HUES48 (cell line): ENCODE results near the gene FAM131A.

Experiments used
- H3K27ac ChIP-seq: one replicate; pipeline ENCODE4 v1.7.0; 2013; ENCODE audit warnings: low read depth, low read length, inconsistent platforms
- H3K27me3 ChIP-seq: 2 replicates; pipeline ENCODE4 v1.6.1; 2013; ENCODE audit warnings: mild to moderate bottlenecking, low read length; ENCODE audit not compliant: control insufficient read depth, insufficient read depth
- H3K36me3 ChIP-seq: 2 replicates; pipeline ENCODE4 v1.6.1; 2013; ENCODE audit warnings: low read length; ENCODE audit not compliant: control insufficient read depth, insufficient read depth
- H3K4me1 ChIP-seq: 2 replicates; pipeline ENCODE4 v1.6.1; 2013; ENCODE audit warnings: mild to moderate bottlenecking, low read length; ENCODE audit not compliant: control insufficient read depth, insufficient read depth
- H3K4me3 ChIP-seq: 2 replicates; pipeline ENCODE4 v1.5.1; 2013; ENCODE audit warnings: mild to moderate bottlenecking, low read depth, low read length
- H3K9ac ChIP-seq: 2 replicates; pipeline ENCODE4 v1.6.1; 2013; ENCODE audit warnings: mild to moderate bottlenecking, low read depth, low read length, moderate library complexity
- H3K9me3 ChIP-seq: 2 replicates; pipeline ENCODE4 v1.6.1; 2013; ENCODE audit warnings: low read length; ENCODE audit not compliant: control insufficient read depth, insufficient read depth

The FAM131A gene

DNA sequence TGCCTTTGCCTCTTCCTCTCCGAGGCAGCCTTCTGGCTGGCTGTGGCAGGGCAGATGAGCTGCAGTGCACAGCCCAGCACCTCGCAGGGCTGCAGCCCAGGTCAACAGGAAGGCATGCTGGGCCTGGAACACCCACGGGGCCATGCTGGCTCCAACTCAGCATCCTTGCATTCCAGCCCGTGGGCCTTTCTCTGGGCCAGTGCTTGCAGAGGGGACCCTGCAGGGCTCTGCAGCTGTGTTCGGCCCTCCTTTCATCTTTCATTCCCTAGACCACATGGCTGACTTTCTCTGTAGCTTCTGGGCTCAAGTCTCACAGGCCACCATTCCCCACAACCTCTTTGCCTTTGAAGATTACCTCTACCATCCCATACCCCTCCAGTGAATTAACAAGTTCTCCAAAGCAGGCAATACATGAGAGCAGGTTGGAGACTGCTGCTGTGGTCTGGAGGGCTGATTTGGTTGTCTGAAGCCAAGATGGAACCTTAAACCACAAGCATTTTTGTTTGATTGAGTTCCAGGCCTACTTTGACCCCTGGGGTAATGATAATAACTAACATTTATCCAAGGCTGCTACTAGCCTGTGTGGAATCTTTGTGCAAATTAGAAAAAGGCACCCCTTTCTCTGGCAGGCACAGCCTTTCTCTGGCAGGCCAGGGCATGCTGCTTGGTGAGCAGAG is 5.9 kb downstream of the FAM131A start:
- Histone ChIP-seq H3K4me3 (no peak overlapping the region), H3K27me3 (no peaks in the 10 kb centered on the region), H3K36me3 (peaks cover 19% of the 10 kb centered on the region), H3K9me3 (no peaks in the 10 kb centered on the region), H3K9ac (no peak overlapping the region), H3K4me1 (peaks cover 12% of the 10 kb centered on the region), H3K27ac (no peak overlapping the region)

DNA sequence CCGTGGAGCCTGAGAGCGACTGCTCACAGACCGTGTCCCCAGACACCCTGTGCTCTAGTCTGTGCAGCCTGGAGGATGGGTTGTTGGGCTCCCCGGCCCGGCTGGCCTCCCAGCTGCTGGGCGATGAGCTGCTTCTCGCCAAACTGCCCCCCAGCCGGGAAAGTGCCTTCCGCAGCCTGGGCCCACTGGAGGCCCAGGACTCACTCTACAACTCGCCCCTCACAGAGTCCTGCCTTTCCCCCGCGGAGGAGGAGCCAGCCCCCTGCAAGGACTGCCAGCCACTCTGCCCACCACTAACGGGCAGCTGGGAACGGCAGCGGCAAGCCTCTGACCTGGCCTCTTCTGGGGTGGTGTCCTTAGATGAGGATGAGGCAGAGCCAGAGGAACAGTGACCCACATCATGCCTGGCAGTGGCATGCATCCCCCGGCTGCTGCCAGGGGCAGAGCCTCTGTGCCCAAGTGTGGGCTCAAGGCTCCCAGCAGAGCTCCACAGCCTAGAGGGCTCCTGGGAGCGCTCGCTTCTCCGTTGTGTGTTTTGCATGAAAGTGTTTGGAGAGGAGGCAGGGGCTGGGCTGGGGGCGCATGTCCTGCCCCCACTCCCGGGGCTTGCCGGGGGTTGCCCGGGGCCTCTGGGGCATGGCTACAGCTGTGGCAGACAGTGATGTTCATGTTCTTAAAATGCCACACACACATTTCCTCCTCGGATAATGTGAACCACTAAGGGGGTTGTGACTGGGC is 7.3 kb downstream of the FAM131A start:
- Histone ChIP-seq H3K9ac (no peak overlapping the region), H3K4me1 (peaks cover 6% of the 10 kb centered on the region), H3K9me3 (no peaks in the 10 kb centered on the region), H3K27me3 (no peaks in the 10 kb centered on the region), H3K4me3 (no peak overlapping the region), H3K27ac (no peak overlapping the region), H3K36me3 (peaks cover 19% of the 10 kb centered on the region)

DNA sequence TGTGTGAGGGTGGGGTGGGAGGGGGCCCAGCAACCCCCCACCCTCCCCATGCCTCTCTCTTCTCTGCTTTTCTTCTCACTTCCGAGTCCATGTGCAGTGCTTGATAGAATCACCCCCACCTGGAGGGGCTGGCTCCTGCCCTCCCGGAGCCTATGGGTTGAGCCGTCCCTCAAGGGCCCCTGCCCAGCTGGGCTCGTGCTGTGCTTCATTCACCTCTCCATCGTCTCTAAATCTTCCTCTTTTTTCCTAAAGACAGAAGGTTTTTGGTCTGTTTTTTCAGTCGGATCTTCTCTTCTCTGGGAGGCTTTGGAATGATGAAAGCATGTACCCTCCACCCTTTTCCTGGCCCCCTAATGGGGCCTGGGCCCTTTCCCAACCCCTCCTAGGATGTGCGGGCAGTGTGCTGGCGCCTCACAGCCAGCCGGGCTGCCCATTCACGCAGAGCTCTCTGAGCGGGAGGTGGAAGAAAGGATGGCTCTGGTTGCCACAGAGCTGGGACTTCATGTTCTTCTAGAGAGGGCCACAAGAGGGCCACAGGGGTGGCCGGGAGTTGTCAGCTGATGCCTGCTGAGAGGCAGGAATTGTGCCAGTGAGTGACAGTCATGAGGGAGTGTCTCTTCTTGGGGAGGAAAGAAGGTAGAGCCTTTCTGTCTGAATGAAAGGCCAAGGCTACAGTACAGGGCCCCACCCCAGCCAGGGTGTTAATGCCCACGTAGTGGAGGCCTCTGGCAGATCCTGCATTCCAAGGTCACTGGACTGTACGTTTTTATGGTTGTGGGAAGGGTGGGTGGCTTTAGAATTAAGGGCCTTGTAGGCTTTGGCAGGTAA is 8.1 kb downstream of the FAM131A start:
- Histone ChIP-seq H3K27me3 (no peaks in the 10 kb centered on the region), H3K4me1 (peaks cover 6% of the 10 kb centered on the region), H3K9ac (no peak overlapping the region), H3K36me3 (peaks cover 19% of the 10 kb centered on the region), H3K9me3 (no peaks in the 10 kb centered on the region), H3K4me3 (no peak overlapping the region), H3K27ac (peak overlapping the region; percentile 72)

- Histone ChIP-seq H3K9me3 (no peaks in the 10 kb centered on the region), H3K9ac (no peak overlapping the region), H3K4me1 (peaks cover 15% of the 10 kb centered on the region), H3K4me3 (no peak overlapping the region), H3K36me3 (peaks cover 21% of the 10 kb centered on the region), H3K27me3 (no peaks in the 10 kb centered on the region), H3K27ac (no peak overlapping the region)
These were observed 9.2 kb downstream of the FAM131A start for GRCh38 chr3:184346480-184347190.

DNA sequence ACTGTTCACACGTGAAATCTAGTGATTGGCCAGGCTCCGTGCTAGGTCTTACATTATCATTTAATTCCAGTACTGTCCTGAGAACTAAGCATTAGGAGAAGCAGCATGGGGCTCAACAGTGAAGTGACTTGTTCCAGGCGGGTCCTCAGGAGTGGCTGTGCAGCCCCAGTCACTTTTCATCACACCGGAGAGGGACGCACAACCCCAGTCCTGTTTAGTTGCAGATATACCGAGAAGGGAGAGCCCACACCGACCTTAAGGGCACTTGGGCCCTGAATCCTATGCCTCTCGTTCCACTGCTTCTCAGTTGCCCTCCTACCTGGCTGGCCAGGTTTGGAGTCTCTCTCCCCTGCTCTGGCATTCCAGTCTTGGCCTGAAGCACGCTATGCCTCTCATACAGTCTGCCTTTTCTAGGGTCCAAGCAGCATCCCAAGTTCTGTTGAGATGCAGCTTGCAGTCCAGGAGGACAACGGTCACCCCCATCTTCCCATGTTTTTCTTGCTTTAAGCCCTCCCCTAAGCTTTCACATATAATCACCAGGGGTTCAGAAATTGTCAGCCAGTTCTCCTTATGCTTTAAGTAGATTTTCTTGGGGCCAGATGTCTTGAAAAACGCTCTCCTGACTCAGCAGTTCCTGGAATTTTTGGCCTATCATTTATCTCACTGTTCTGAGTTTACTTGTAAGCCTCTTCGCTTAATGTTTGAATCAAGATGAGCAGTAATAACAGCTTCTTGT is 10.1 kb downstream of the FAM131A start:
- Histone ChIP-seq H3K9ac (no peak overlapping the region), H3K27ac (no peak overlapping the region), H3K4me1 (peaks cover 21% of the 10 kb centered on the region), H3K9me3 (no peaks in the 10 kb centered on the region), H3K27me3 (no peaks in the 10 kb centered on the region), H3K4me3 (no peak overlapping the region), H3K36me3 (peaks cover 28% of the 10 kb centered on the region)

DNA sequence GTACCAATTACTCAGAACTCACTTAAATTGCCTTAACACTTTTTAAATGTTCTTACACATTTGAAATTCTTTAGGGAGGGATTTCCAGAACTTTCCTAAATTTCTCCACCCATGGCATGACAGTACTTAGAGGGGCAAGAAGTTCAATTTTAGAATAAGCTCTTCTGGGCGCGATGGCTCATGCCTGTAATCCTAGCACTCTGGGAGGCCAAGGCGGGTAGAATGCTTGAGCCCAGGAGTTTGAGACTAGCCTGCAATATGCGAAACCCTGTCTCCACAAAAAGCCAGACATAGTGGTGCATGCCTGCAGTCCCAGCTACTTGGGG is 10.6 kb downstream of the FAM131A start:
- Histone ChIP-seq H3K9ac (no peak overlapping the region), H3K4me1 (peaks cover 21% of the 10 kb centered on the region), H3K27me3 (no peaks in the 10 kb centered on the region), H3K27ac (no peak overlapping the region), H3K4me3 (no peak overlapping the region), H3K36me3 (peaks cover 28% of the 10 kb centered on the region), H3K9me3 (no peaks in the 10 kb centered on the region)

DNA sequence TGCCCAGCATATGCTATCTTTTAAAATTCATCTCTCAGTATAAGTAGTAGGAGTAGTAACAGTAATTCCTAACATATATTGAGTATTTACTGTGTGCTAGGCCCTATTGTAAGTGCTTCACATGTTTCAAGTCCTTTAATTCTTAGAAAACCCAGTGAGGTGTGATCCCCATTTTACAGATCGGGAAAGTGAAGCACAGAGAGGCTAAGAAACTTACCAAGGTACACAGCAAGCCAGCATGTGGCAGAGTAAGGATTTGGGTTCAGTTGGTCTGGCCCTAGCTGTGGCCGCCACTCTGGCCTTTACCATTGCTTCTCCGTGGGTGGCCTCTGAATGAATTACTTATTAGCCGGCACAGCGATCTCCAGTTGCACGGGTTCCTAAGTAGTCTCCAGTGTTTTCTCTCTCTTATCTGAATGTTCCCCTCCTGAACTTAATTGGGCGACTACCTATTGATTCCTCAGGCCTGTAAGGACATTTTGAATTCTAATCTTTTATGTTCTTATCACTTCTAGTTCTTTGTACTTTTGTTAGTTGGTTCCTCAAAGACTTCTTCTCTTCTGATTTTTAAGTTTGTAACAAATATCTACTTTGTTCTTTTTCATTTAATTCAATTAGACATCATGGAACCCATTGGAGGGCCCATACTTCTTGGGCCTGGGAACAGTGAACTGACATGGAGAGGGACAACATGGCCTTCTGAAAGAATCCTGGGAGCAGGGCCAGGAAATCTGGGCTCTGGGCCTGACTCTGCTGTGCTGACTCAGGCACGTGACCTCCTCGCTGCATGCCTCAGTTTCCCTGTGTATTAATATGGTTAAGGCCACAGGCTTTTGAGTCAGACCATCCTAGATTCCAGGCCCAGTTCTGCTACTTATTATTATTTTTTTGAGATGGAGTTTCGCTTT is 12.4 kb downstream of the FAM131A start:
- peaks cover 33% of the 10 kb centered on the region for H3K36me3 ChIP-seq
- no peaks in the 10 kb centered on the region for H3K27me3 ChIP-seq
- no peak overlapping the region for H3K4me3 ChIP-seq
- H3K27ac ChIP-seq: no peak overlapping the region
- no peaks in the 10 kb centered on the region for H3K9me3 ChIP-seq
- H3K9ac ChIP-seq: no peak overlapping the region
- H3K4me1 ChIP-seq: peaks cover 21% of the 10 kb centered on the region

DNA sequence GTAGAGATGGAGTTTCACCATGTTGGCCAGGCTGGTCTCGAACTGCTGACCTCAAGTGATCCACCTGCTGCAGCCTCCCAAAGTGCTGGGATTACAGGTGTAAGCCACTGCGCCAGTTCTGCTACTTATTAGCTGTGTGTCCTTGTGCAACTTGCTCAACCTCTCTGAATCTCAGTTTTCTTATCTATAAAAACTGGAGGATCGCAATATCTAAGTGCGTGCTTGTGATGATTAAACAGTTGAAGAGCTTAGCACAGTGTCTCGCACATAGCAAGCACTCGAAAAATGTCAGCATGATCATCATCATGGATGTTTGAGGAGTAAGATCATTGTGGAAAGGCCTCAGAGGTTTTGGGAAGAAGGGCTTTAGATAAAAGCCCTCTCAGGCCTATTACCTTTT is 13.2 kb downstream of the FAM131A start:
- H3K4me1 ChIP-seq: peaks cover 17% of the 10 kb centered on the region
- H3K36me3 ChIP-seq: peaks cover 41% of the 10 kb centered on the region
- H3K9ac ChIP-seq: no peak overlapping the region
- H3K4me3 ChIP-seq: no peak overlapping the region
- H3K27me3 ChIP-seq: no peaks in the 10 kb centered on the region
- H3K9me3 ChIP-seq: no peaks in the 10 kb centered on the region
- H3K27ac ChIP-seq: no peak overlapping the region

DNA sequence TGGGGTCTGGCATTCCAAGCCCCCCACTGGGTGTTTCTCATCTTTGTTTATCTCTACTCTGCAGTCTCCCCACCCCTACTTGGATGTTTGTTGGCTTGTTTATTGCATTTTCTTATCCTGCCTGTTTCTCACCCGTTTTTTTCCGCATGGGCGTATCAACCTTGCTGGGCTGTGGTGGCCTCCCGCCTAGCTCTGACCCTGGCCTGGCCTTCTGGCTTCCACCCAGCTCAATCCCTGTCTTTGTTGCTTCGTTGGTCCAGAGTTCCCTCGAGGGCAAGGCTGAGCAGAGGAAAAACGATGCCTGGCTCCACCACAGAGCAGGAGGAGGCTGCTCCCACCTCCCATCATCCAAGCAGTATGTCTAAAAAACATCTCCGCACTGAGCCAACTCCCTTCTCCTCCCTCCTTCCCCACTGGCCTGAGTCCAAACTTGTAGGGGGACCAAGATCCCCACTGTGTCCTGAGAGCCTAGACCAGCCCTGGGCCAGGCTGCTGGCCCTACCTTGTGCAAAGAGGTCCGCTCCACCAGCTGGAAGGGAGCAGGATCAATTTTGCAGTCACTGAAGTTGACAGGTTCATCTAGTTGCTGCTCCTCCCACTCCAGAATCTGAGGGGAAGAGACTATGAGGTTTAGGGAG is 14.2 kb downstream of the FAM131A start:
- H3K36me3 ChIP-seq: peaks cover 49% of the 10 kb centered on the region

More for the DNA sequence above, 14.2 kb downstream of the FAM131A start:
- no peaks in the 10 kb centered on the region for H3K27me3 ChIP-seq
- H3K27ac ChIP-seq: peak overlapping the region; percentile 53
- no peak overlapping the region for H3K4me3 ChIP-seq
- H3K9me3 ChIP-seq: no peaks in the 10 kb centered on the region
- H3K4me1 ChIP-seq: peaks cover 14% of the 10 kb centered on the region
- no peak overlapping the region for H3K9ac ChIP-seq
